CD4-positive, alpha-beta memory T cell (primary cell): Measurements from ENCODE around the gene ITPA. TPM values are rescaled to one million over a fixed set of nuclear protein-coding genes. Genes with fewer than 3 reads are reported as not detected.

Experiments
- CTCF ChIA-PET: fragments of 350-600 bp; sonication (Branson Sonifier 250); formaldehyde crosslinking; loops from one replicate; lab custom pipeline; 2021; ENCODE audit warnings: inconsistent platforms; ENCODE audit not compliant: partially characterized antibody; lab: Charles Lee
- POLR2A ChIA-PET: fragments of 350-600 bp; sonication (Branson Sonifier 250); formaldehyde crosslinking; loops from one replicate; lab custom pipeline; 2021; ENCODE audit not compliant: partially characterized antibody; lab: Charles Lee
- DNase-seq, 5 donors: peaks; one replicate each; pipeline versions ENCODE4 v3.0.0 to v3.0.0-alpha.2; 2020 to 2022; ENCODE audit warnings: mixed read lengths in 1 of 5
- H3K27ac ChIP-seq: one replicate; pipeline ENCODE4 v1.7.0; 2013; ENCODE audit warnings: low read depth, low read length
- H3K27me3 ChIP-seq: 2 replicates; pipeline ENCODE4 v1.7.0; 2013; ENCODE audit warnings: mild to moderate bottlenecking, low read length, moderate library complexity; ENCODE audit not compliant: insufficient read depth
- H3K36me3 ChIP-seq: 2 replicates; pipeline ENCODE4 v1.7.0; 2013; ENCODE audit warnings: mild to moderate bottlenecking, low read length, moderate library complexity; ENCODE audit not compliant: insufficient read depth
- H3K4me1 ChIP-seq: 2 replicates; pipeline ENCODE4 v1.7.0; 2013; ENCODE audit warnings: mild to moderate bottlenecking, low read length, moderate library complexity; ENCODE audit not compliant: insufficient read depth
- H3K4me3 ChIP-seq, 2 donors: one replicate each; pipeline ENCODE4 v1.7.0; 2013; ENCODE audit warnings: low read length in 2 of 2, mild to moderate bottlenecking in 1 of 2
- H3K9me3 ChIP-seq, 2 donors: one replicate each; pipeline ENCODE4 v1.7.0; 2013; ENCODE audit warnings: low read length in 2 of 2, control low read depth in 1 of 2; ENCODE audit not compliant: control insufficient read depth in 1 of 2
- H3K27ac Mint-ChIP-seq, 7 donors: one replicate each; pipeline ENCODE4 v1.8.0; 2020 to 2021; ENCODE audit warnings: mixed read lengths in 7 of 7, mild to moderate bottlenecking in 6 of 7, inconsistent platforms in 3 of 7, moderate library complexity in 3 of 7
- H3K27me3 Mint-ChIP-seq, 2 donors: one replicate each; pipeline ENCODE4 v1.8.0; 2020 to 2021; ENCODE audit warnings: mixed read lengths in 2 of 2
- H3K36me3 Mint-ChIP-seq, 2 donors: one replicate each; pipeline ENCODE4 v1.8.0; 2020 to 2021; ENCODE audit warnings: mixed read lengths in 2 of 2, inconsistent platforms in 1 of 2, mild to moderate bottlenecking in 1 of 2
- H3K4me1 Mint-ChIP-seq, 4 donors: one replicate each; pipeline ENCODE4 v1.8.0; 2020 to 2021; ENCODE audit warnings: mixed read lengths in 4 of 4, mild to moderate bottlenecking in 1 of 4
- H3K4me3 Mint-ChIP-seq, 8 donors: one replicate each; pipeline ENCODE4 v1.8.0; 2020 to 2021; ENCODE audit warnings: mixed read lengths in 8 of 8, mild to moderate bottlenecking in 7 of 8, moderate library complexity in 6 of 8, inconsistent platforms in 3 of 8
- H3K9me3 Mint-ChIP-seq, 8 donors: one replicate each; pipeline ENCODE4 v1.8.0; 2020 to 2021; ENCODE audit warnings: mixed read lengths in 8 of 8, mild to moderate bottlenecking in 5 of 8, inconsistent platforms in 3 of 8, moderate library complexity in 1 of 8
- intact Hi-C: fragments of 100-400 bp; cut with micrococcal nuclease; formaldehyde crosslinking; loops from one replicate; pipeline ENCODE4 v1.15.1; 2023
- polyA plus RNA-seq, 2 donors: library from polyadenylated mRNA; unstranded; fragments of 300-500 nt; fragmentation: Illumina TruSeq; gene quantifications; one replicate each; pipeline ENCODE4 v1.2.3, GENCODE V29; 2021
- total RNA-seq, 2 experiments: library from RNA; stranded (reverse); gene quantifications; one replicate each; pipeline ENCODE4 v1.2.3, GENCODE V29; 2021

The ITPA gene
- total and polyA plus RNA-seq, 4 experiments from 2014 or later: 46.7 to 75.9 (median 47.4) TPM

DNA sequence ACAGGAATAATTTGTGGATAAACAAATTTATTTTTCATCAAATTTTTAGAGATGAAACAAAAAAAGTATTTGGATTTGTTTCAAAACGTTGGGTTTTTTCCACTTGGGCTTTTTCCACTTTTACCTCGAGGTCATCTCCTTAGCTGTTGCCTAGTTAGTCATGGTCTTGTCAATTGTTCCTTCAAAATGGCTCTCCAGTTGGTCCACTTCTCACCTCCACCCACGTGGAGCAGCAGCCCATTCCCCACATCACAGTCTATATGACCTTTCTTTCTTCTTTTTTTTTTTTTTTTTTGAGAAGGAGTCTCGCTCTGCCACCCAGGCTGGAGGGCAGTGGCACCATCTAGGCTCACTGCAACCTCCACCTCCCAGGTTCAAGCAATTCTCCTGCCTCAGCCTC is 36.4 kb downstream of the ITPA start:
- Mint-ChIP-seq H3K27ac (peak overlapping the region in 1 of 7 donors; percentile 7), H3K4me1 (peaks cover 0 to 11% (median under 1%) of the 10 kb centered on the region in 4 donors), H3K4me3 (no peak overlapping the region), H3K27me3 (peaks cover 4 to 27% of the 10 kb centered on the region in 2 donors), H3K9me3 (no peaks in the 10 kb centered on the region), H3K36me3 (no peaks in the 10 kb centered on the region)
- intact Hi-C loops: no loop called here
- peaks cover 7% of the 10 kb centered on the region for H3K27me3 ChIP-seq
- H3K9me3 ChIP-seq: no peaks in the 10 kb centered on the region
- ChIA-PET CTCF (interaction anchor here (0.9 to 1.7 kb wide), 2 partner anchors 18 to 27 kb away, joined by 3 to 5 read pairs; no protein-coding TSS in a partner anchor), POLR2A (no interaction called here)
- no peaks in the 10 kb centered on the region for H3K36me3 ChIP-seq
- no peak for DNase-seq
- peaks cover 10% of the 10 kb centered on the region for H3K4me1 ChIP-seq
- no peak overlapping the region for H3K4me3 ChIP-seq
- H3K27ac ChIP-seq: no peak overlapping the region

DNA sequence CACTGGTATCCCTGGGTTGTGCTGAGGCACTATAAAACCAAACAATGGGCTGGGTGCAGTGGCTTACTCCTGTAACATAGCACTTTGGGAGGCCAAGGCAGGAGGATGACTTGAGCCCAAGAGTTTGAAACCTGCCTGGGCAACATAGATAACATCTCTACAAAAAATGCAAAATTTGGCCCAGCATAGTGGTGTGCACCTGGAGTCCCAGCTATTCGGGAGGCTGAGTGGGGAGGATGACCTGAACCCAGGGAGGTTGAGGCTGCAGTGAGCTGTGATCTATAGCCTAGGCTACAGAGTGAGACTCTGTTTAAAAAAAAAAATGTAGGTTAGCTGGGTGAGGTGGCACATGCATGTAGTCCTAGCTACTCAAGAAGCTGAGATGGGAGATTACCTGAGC is 37.4 kb downstream of the ITPA start:
- H3K4me3 ChIP-seq: no peak overlapping the region
- CTCF ChIA-PET: interaction anchor here (0.7 to 3.3 kb wide), 3 partner anchors 20 to 28 kb away, joined by 3 to 15 read pairs (median 5); no protein-coding TSS in a partner anchor

DNA sequence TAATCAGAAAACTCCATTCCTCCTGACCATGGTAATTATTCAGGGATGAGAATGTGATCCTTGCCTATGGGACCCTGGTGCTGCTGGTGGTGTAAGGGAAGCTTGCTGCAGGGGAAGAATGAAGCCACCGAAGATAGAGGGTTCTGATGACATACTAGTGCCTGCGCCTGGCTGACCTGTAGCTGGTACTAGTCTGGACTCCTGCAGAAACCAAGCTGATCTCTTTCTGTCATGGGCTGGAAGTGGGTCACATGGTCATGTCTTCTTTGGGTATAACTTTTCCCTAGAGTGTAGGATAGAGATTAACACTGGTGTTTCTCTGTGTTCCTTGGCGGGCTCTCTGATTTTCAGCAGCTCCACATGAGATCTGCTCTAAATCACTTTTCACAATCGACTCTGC is 38.3 kb downstream of the ITPA start:
- Histone ChIP-seq H3K4me1 (peaks cover 10% of the 10 kb centered on the region), H3K9me3 (no peaks in the 10 kb centered on the region), H3K36me3 (peaks cover 1% of the 10 kb centered on the region), H3K27me3 (peaks cover 7% of the 10 kb centered on the region), H3K27ac (no peak overlapping the region), H3K4me3 (no peak overlapping the region)
- POLR2A ChIA-PET: interaction anchor here (0.7 kb wide), 1 partner anchor 194 kb away, joined by 3 read pairs; no protein-coding TSS in a partner anchor
- H3K4me1 Mint-ChIP-seq: no peaks in the 10 kb centered on the region
- peaks cover 4 to 15% of the 10 kb centered on the region in 2 donors for H3K27me3 Mint-ChIP-seq
- DNase-seq: no peak
- CTCF ChIA-PET: interaction anchor here (3.3 kb wide), 1 partner anchor 29 kb away, joined by 15 read pairs; no protein-coding TSS in a partner anchor
- no peak overlapping the region for H3K27ac Mint-ChIP-seq
- peaks cover 6 to 10% of the 10 kb centered on the region in 2 donors for H3K36me3 Mint-ChIP-seq
- peak overlapping the region in 3 of 8 donors; percentile 25 to 53 (median 32) for H3K4me3 Mint-ChIP-seq
- intact Hi-C loops: no loop called here
- H3K9me3 Mint-ChIP-seq: no peaks in the 10 kb centered on the region

More for the DNA sequence above, 37.4 kb downstream of the ITPA start:
- Histone ChIP-seq H3K27ac (no peak overlapping the region), H3K36me3 (no peaks in the 10 kb centered on the region), H3K27me3 (peaks cover 7% of the 10 kb centered on the region), H3K9me3 (no peaks in the 10 kb centered on the region), H3K4me1 (peaks cover 10% of the 10 kb centered on the region)
- intact Hi-C loops: no loop called here
- POLR2A ChIA-PET: no interaction called here
- peaks cover 0 to 4% of the 10 kb centered on the region in 2 donors for H3K36me3 Mint-ChIP-seq
- H3K27ac Mint-ChIP-seq: no peak overlapping the region
- peaks cover 0 to 5% (median 0%) of the 10 kb centered on the region in 4 donors for H3K4me1 Mint-ChIP-seq
- H3K27me3 Mint-ChIP-seq: peaks cover 4 to 21% of the 10 kb centered on the region in 2 donors
- H3K4me3 Mint-ChIP-seq: no peak overlapping the region
- H3K9me3 Mint-ChIP-seq: no peaks in the 10 kb centered on the region
- DNase-seq: no peak

DNA sequence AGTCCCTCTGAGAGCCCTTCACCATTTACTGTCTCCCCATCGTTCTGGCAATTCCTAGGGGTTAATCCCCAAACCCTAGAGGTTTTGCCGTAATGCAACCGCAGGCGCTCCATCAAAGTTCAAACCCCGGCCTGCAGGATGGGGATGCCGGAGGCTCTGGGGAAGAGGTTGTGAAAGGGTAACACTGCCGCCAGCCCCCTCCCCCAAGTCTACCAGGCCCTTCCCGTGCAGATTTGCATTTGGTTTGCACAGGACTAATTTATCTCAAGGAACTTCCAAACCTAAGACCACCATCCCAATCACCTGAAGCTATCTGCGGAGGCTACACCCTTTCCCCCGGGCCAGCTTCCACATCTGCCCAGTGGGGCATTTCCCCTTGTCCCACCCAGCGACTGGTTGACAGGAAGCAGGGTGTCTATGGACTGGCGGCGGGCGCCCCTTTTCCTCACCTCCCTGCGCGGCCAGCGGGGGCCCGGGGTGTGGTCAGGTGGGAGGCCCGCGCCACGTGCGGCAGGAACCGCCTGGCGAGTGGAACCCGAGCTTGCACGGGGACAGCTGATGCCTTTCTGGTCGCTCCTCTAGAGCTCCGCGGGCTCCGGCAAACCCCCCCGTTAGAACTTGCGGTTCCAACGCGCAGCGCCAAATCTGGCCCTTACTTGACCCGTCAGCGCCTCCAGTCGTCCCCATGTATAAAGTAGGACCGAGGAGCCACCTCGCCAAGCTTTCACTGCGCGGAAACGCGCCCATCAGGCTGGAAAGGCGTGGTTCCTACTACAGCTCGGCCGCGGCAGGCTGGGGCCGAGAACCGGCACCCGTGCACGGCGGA is 39.1 kb downstream of the ITPA start:
- peaks cover 3% of the 10 kb centered on the region for H3K36me3 ChIP-seq
- ChIA-PET POLR2A (interaction anchor here (0.7 kb wide), 1 partner anchor 195 kb away, joined by 3 read pairs; no protein-coding TSS in a partner anchor), CTCF (interaction anchor here (1.0 to 3.3 kb wide), 3 partner anchors 9 to 68 kb away, joined by 3 to 15 read pairs (median 3); no protein-coding TSS in a partner anchor)
- Mint-ChIP-seq H3K4me3 (peak overlapping the region in 5 of 8 donors; percentile 17 to 71 (median 52)), H3K27me3 (peaks cover 4 to 15% of the 10 kb centered on the region in 2 donors), H3K36me3 (peaks cover 8 to 12% of the 10 kb centered on the region in 2 donors), H3K4me1 (no peaks in the 10 kb centered on the region), H3K9me3 (no peaks in the 10 kb centered on the region), H3K27ac (peak overlapping the region in 1 of 7 donors; percentile 50)
- peaks cover 7% of the 10 kb centered on the region for H3K27me3 ChIP-seq
- DNase-seq: peak in 1 of 5 donors; percentile 9
- no peak overlapping the region for H3K27ac ChIP-seq
- no peak overlapping the region for H3K4me3 ChIP-seq
- H3K9me3 ChIP-seq: no peaks in the 10 kb centered on the region
- intact Hi-C loops: no loop called here
- H3K4me1 ChIP-seq: peaks cover 10% of the 10 kb centered on the region

DNA sequence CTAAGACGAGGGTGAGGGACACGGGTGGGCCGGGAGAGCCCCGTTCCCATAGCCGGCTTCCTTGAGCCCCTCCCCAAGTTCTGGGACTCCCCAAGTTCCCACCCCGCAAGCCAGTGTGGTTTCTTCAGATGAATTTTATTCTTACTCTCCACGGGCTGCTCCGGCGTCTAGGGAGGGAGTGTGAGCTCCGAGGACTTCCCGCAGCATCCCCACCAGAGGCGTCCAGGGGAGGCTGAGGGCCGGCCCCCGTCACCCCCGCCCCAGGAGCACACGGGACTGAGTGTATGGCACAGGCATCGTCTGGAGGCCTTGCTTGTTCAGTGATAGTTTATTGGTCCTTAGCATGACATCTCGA is 39.7 kb downstream of the ITPA start:
- Mint-ChIP-seq H3K27ac (no peak overlapping the region), H3K4me3 (peak overlapping the region in 4 of 8 donors; percentile 17 to 71 (median 34)), H3K27me3 (peaks cover 3 to 15% of the 10 kb centered on the region in 2 donors), H3K36me3 (peaks cover 10 to 12% of the 10 kb centered on the region in 2 donors), H3K9me3 (no peaks in the 10 kb centered on the region), H3K4me1 (no peaks in the 10 kb centered on the region)
- Histone ChIP-seq H3K36me3 (peaks cover 3% of the 10 kb centered on the region), H3K9me3 (no peaks in the 10 kb centered on the region), H3K27ac (no peak overlapping the region), H3K27me3 (peaks cover 7% of the 10 kb centered on the region), H3K4me3 (no peak overlapping the region), H3K4me1 (peaks cover 10% of the 10 kb centered on the region)
- intact Hi-C loops: no loop called here
- ChIA-PET CTCF (interaction anchor here (1.0 to 3.3 kb wide), 3 partner anchors 9 to 68 kb away, joined by 3 to 15 read pairs (median 3); no protein-coding TSS in a partner anchor), POLR2A (no interaction called here)
- DNase-seq: no peak

DNA sequence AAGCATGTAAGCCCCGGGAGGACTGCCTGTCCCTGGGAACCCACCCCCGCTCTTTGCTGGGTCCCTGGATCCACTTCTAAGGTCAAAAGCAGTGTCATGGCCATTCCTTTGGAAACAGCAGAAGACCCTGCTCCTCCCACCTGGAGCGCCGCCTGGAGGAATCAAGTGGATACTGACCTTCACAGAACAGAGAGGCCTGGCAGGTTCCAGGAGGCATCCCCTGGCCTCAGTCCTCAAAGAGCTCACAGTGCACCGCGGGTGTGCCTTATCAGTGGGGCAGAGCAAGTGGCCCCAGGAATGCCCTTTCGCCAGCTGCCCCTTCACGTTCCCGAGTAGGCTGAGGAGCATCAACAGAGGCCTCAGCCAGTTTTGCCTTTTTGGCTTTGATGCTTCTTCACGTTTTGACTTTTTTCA is 40.8 kb downstream of the ITPA start:
- ChIA-PET POLR2A (no interaction called here), CTCF (interaction anchor here (1.6 to 3.3 kb wide), 2 partner anchors 31 kb away, joined by 4 to 15 read pairs; no protein-coding TSS in a partner anchor)
- peaks cover 16 to 20% of the 10 kb centered on the region in 2 donors for H3K36me3 Mint-ChIP-seq
- H3K27ac Mint-ChIP-seq: no peak overlapping the region
- peaks cover 10% of the 10 kb centered on the region for H3K4me1 ChIP-seq
- H3K4me3 Mint-ChIP-seq: no peak overlapping the region
- H3K9me3 ChIP-seq: no peaks in the 10 kb centered on the region
- no peaks in the 10 kb centered on the region for H3K4me1 Mint-ChIP-seq
- H3K27ac ChIP-seq: no peak overlapping the region
- H3K4me3 ChIP-seq: no peak overlapping the region
- no peaks in the 10 kb centered on the region for H3K9me3 Mint-ChIP-seq
- DNase-seq: no peak
- peaks cover 7% of the 10 kb centered on the region for H3K27me3 ChIP-seq
- intact Hi-C loops: no loop called here
- H3K36me3 ChIP-seq: peaks cover 3% of the 10 kb centered on the region
- peaks cover 3 to 8% of the 10 kb centered on the region in 2 donors for H3K27me3 Mint-ChIP-seq

DNA sequence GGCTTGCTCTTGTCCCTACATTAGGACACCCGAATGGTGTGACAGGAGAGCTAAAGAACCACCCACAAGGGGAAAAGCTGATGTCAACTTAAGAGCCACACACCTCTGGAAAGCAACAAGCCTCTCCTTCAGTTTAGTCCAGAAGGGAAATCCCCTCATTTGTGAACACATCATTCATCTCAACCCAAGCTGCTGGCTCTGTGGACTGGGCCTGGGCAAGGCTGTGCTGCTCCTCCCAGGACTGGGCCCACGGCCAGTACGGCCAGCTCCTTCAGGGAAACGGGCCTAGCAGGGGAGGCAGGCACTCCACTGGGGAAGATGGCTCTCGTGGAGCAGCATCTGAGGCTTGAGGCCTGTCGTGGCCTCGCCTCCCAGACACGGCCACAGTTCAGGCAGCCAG is 42.5 kb downstream of the ITPA start:
- H3K27ac ChIP-seq: no peak overlapping the region
- CTCF ChIA-PET: interaction anchor here (1.6 kb wide), 1 partner anchor 33 kb away, joined by 4 read pairs; no protein-coding TSS in a partner anchor
- POLR2A ChIA-PET: no interaction called here
- H3K4me3 Mint-ChIP-seq: no peak overlapping the region
- intact Hi-C loops: no loop called here
- H3K4me1 ChIP-seq: peaks cover 10% of the 10 kb centered on the region
- H3K27ac Mint-ChIP-seq: no peak overlapping the region
- no peak for DNase-seq
- H3K36me3 Mint-ChIP-seq: peaks cover 30 to 34% of the 10 kb centered on the region in 2 donors
- H3K4me3 ChIP-seq: no peak overlapping the region
- H3K9me3 ChIP-seq: no peaks in the 10 kb centered on the region
- H3K9me3 Mint-ChIP-seq: no peaks in the 10 kb centered on the region
- peaks cover 12% of the 10 kb centered on the region for H3K36me3 ChIP-seq
- H3K4me1 Mint-ChIP-seq: no peaks in the 10 kb centered on the region
- H3K27me3 ChIP-seq: peaks cover 7% of the 10 kb centered on the region
- H3K27me3 Mint-ChIP-seq: peaks cover 3 to 6% of the 10 kb centered on the region in 2 donors
